NCI-H1694 (cell line): ENCODE data around the gene USH1C.

ENCODE experiments used
- DNase-seq: peaks from one replicate; lab custom pipeline; 2025; lab: John Stamatoyannopoulos, UW

The USH1C gene

GRCh38 chr11:17471501-17471900 is 72.7 kb downstream of the USH1C start:
- DNase-seq, result no peak

- no peak for DNase-seq
Measured at GRCh38 chr11:17469998-17470397, 74.2 kb downstream of the USH1C start.

GRCh38 chr11:17468122-17468521 is 76.1 kb downstream of the USH1C start:
- no peak for DNase-seq

- no peak for DNase-seq
Measured at GRCh38 chr11:17463546-17464174, 80.6 kb downstream of the USH1C start.

- no peak for DNase-seq
Measured at GRCh38 chr11:17462940-17463339, 81.3 kb downstream of the USH1C start.

GRCh38 chr11:17460406-17460805 is 83.8 kb downstream of the USH1C start:
- no peak for DNase-seq

GRCh38 chr11:17459236-17459896 is 84.8 kb downstream of the USH1C start:
- no peak for DNase-seq

- no peak for DNase-seq
Measured at GRCh38 chr11:17458268-17458667, 85.9 kb downstream of the USH1C start.

- DNase-seq, result no peak
Measured at GRCh38 chr11:17457396-17458173, 86.6 kb downstream of the USH1C start.

GRCh38 chr11:17452668-17453067 is 91.5 kb downstream of the USH1C start:
- DNase-seq, result no peak

- DNase-seq, result no peak
Measured at GRCh38 chr11:17449158-17449557, 95.1 kb downstream of the USH1C start.

- DNase-seq, result no peak
Measured at GRCh38 chr11:17446482-17446881, 97.7 kb downstream of the USH1C start.

GRCh38 chr11:17445240-17445795 is 98.9 kb downstream of the USH1C start:
- DNase-seq, result no peak

GRCh38 chr11:17443926-17444690 is 100.1 kb downstream of the USH1C start:
- no peak for DNase-seq
